GM20000 (cell line): ENCODE data around the gene HS6ST2.
A peak's percentile ranks its signal among the peaks of the same experiment; 100 is the strongest.

Experiments used
- DNase-seq: peaks from one replicate; pipeline ENCODE4 v3.0.0; 2012; ENCODE audit warnings: low spot score
- CTCF ChIP-seq: IDR thresholded peaks from 2 replicates; pipeline ENCODE4 v1.5.1; 2012; ENCODE audit warnings: mild to moderate bottlenecking, control low read depth; ENCODE audit errors: extremely low read depth, missing control alignments

Gene HS6ST2

GRCh38 chrX:132639446-132639845, 319.0 kb downstream of the HS6ST2 start:
- no peak for DNase-seq
- TF ChIP-seq CTCF: no peak

DNA sequence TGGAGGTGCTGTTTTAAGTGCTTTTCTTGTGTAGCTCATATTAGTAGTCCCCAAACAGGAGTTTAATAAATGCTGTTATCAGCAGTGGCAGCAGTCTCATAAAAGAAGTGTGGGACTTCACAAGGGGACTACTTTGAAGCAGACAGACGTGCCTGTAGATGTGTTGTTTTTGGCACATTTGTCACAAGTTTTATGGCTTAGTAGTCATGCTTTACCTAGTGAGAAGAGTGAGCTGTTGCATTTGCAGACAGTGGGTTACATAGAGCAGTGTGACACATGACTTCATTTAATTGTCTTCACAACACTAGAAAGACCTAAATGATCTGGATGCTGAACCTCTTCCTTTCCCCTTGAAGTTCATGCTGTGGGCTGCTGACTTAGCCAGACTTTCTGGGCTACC, 320.1 kb downstream of the HS6ST2 start:
- DNase-seq: no peak
- TF ChIP-seq CTCF: no peak

- DNase-seq: no peak
Measured at GRCh38 chrX:132636080-132636479, 322.3 kb downstream of the HS6ST2 start.

GRCh38 chrX:132634521-132634920, 323.9 kb downstream of the HS6ST2 start:
- DNase-seq: no peak
- TF ChIP-seq CTCF: no peak

More at GRCh38 chrX:132636080-132636479, 322.3 kb downstream of the HS6ST2 start:
- no peak for TF ChIP-seq CTCF

- DNase-seq: peak; percentile 10
- no peak for TF ChIP-seq CTCF
Measured at GRCh38 chrX:132631579-132632232, 326.7 kb downstream of the HS6ST2 start.

- no peak for TF ChIP-seq CTCF
Measured at GRCh38 chrX:132624466-132624865, 334.0 kb downstream of the HS6ST2 start.

DNA sequence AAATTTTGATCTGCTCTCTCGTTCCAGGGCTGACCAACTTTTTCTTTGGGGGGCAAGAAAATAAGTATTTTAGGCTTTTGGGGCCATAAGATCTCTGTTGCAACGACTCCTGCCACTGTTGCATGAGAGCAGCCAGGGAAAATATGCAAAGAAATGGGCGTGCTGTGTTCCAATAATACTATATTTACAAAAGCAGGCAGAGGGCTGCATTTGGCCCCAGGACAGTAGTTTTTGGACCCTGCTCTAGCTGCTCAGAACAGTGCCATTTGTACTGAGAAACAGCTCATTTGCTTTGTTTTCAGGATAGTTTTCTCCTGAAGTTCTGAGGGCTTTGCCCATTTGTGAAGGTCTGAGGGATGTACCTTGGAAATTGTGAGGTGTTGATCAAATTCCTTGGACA, 334.5 kb downstream of the HS6ST2 start:
- no peak for DNase-seq
- TF ChIP-seq CTCF: no peak

More at GRCh38 chrX:132624466-132624865, 334.0 kb downstream of the HS6ST2 start:
- no peak for DNase-seq
